H1 (cell line): ENCODE data around the gene SIGLEC7.

Source experiments
- EZH2 ChIP-seq: fragments of 200-600 bp; sonication (generic); IDR thresholded peaks from 2 replicates; pipeline ENCODE4 v1.7.1; 2012; ENCODE audit warnings: low read depth, mild to moderate bottlenecking, moderate library complexity, low read length, inconsistent platforms; ENCODE audit not compliant: severe bottlenecking
- GABPA ChIP-seq: IDR thresholded peaks from 2 replicates; pipeline ENCODE4 v1.6.1; 2011; ENCODE audit warnings: mild to moderate bottlenecking, low read length, moderate library complexity, borderline replicate concordance; ENCODE audit not compliant: insufficient read depth
- POLR2A ChIP-seq, 2 experiments: IDR thresholded peaks; 1 replicate in 1 of 2; 2 replicates in 1 of 2; pipeline ENCODE4 v1.6.1; 2011; ENCODE audit warnings: low read depth in 2 of 2, low read length in 2 of 2, mild to moderate bottlenecking in 2 of 2; ENCODE audit errors: control extremely low read depth in 1 of 2
- RAD21 ChIP-seq, 2 experiments: IDR thresholded peaks in 1 of 2; conservative IDR thresholded peaks in 1 of 2; 2 replicates each; pipeline ENCODE4 v1.6.1; 2011; ENCODE audit warnings: low read depth in 2 of 2, low read length in 2 of 2, improper control_type of control experiment in 1 of 2, inconsistent platforms in 1 of 2, mild to moderate bottlenecking in 1 of 2, moderate library complexity in 1 of 2
- RBBP5 ChIP-seq: IDR thresholded peaks from 2 replicates; pipeline ENCODE4 v1.7.1; 2012; ENCODE audit warnings: low read depth, mild to moderate bottlenecking, inconsistent platforms, low read length, moderate library complexity, borderline replicate concordance
- YY1 ChIP-seq: IDR thresholded peaks from 2 replicates; pipeline ENCODE4 v1.6.1; 2011; ENCODE audit warnings: low read depth, mild to moderate bottlenecking, low read length
- TF ChIP-seq, protein P1 (sequence below), 3 experiments: IDR thresholded peaks; 1 replicate in 2 of 3; 2 replicates in 1 of 3; pipeline versions ENCODE4 v1.5.1 to v1.6.1; 2011; ENCODE audit warnings: low read length in 3 of 3, mild to moderate bottlenecking in 3 of 3, inconsistent platforms in 2 of 3, low read depth in 1 of 3, moderate library complexity in 1 of 3; ENCODE audit not compliant: insufficient read depth in 1 of 3; ENCODE audit errors: control extremely low read depth in 1 of 3

- TF ChIP-seq, protein P1, sequence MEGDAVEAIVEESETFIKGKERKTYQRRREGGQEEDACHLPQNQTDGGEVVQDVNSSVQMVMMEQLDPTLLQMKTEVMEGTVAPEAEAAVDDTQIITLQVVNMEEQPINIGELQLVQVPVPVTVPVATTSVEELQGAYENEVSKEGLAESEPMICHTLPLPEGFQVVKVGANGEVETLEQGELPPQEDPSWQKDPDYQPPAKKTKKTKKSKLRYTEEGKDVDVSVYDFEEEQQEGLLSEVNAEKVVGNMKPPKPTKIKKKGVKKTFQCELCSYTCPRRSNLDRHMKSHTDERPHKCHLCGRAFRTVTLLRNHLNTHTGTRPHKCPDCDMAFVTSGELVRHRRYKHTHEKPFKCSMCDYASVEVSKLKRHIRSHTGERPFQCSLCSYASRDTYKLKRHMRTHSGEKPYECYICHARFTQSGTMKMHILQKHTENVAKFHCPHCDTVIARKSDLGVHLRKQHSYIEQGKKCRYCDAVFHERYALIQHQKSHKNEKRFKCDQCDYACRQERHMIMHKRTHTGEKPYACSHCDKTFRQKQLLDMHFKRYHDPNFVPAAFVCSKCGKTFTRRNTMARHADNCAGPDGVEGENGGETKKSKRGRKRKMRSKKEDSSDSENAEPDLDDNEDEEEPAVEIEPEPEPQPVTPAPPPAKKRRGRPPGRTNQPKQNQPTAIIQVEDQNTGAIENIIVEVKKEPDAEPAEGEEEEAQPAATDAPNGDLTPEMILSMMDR (IDR thresholded peaks at IDR 0.05; ENCODE audit: control extremely low read depth in 1 of 3, insufficient read depth in 1 of 3, low read depth in 1 of 3, low read length in 3 of 3), result peak; percentile 55 to 70 (median 66)
- TF ChIP-seq GABPA (no peak), EZH2 (no peak), RAD21 (IDR thresholded peaks at IDR 0.05 in 1 of 2, conservative IDR thresholded peaks at IDR 0.05 in 1 of 2; ENCODE audit: low read depth in 2 of 2, low read length in 2 of 2) (no peak; a peak in 2 of 4 replicates), RBBP5 (no peak), YY1 (no peak), POLR2A (IDR thresholded peaks at IDR 0.05; ENCODE audit: control extremely low read depth in 1 of 2, low read depth in 2 of 2, low read length in 2 of 2) (no peak)
Measured at GRCh38 chr19:51111606-51112005, 30.5 kb upstream of the SIGLEC7 start.
